Dendritic cell treated with granulocyte-macrophage colony-stimulating factor and Interleukin-4, amounts not matched to agents 40 ng/mL and 50 ng/mL, for 4 days (primary cell): ENCODE results near the gene RPH3AL.
A peak's percentile ranks its signal among the peaks of the same experiment; 100 is the strongest.

Experiments used
- H3K27ac Mint-ChIP-seq: one replicate; pipeline ENCODE4 v1.8.0; 2022; ENCODE audit warnings: mild to moderate bottlenecking, mixed read lengths
- H3K27me3 Mint-ChIP-seq: one replicate; pipeline ENCODE4 v1.8.0; 2022; ENCODE audit warnings: mild to moderate bottlenecking, mixed read lengths
- H3K36me3 Mint-ChIP-seq: one replicate; pipeline ENCODE4 v1.8.0; 2022; ENCODE audit warnings: low read depth, mixed read lengths
- H3K4me1 Mint-ChIP-seq: one replicate; pipeline ENCODE4 v1.8.0; 2022; ENCODE audit warnings: low read depth, mixed read lengths
- H3K4me3 Mint-ChIP-seq: one replicate; pipeline ENCODE4 v1.8.0; 2022; ENCODE audit warnings: mild to moderate bottlenecking, moderate library complexity, mixed read lengths
- H3K9me3 Mint-ChIP-seq: one replicate; pipeline ENCODE4 v1.8.0; 2022; ENCODE audit warnings: mixed read lengths
- intact Hi-C: fragments of 100-400 bp; cut with micrococcal nuclease; formaldehyde crosslinking; loops from one replicate; pipeline ENCODE4 v1.15.0; 2022

RPH3AL gene

DNA sequence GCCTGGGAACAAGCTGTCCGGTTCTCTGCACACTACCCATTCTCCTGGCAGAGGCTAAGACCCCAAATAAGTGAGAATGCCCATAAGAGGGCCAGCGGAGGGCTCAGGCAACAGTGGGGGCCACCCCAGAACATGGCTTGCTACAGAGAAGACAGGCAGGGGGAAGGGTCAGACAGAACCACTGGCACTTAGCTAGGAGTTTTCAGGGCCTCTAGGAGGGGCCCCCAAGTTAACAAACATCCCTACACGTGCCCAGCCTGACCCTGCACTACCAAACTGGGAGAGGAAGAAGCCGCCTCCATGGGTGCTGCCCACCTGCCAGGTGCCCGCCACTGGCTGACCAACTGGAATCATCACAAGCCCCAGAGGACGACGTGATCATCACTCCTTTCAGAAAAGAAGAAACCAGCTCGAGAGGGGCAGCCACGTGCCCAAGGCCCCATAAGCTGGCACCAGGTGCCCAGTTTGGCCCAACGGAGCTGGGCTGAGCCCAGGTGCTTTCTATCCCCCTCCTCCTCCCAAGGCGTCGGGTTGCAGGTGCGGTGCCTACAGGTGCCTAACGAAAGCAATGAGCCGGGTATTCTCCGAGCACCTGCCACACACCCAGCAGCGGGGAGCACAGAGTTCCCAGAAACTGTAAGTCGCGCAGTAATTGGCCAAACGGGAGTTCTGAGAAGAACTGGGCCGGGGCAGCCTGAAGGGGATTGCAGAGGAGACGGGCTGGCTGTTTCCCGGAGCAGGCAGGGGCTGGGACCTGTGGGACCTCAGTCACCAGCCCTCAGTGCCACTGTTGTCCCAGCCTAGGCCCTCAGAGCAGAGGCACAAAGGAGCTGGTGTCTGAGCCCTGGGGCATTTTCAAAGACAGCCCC lies 13.2 kb downstream of the RPH3AL start:
- Mint-ChIP-seq H3K4me1 (peaks cover 26% of the 10 kb centered on the region), H3K4me3 (no peak overlapping the region), H3K27me3 (peaks cover 54% of the 10 kb centered on the region), H3K9me3 (no peaks in the 10 kb centered on the region), H3K36me3 (no peaks in the 10 kb centered on the region), H3K27ac (no peak overlapping the region)
- intact Hi-C loops, result no loop called here

DNA sequence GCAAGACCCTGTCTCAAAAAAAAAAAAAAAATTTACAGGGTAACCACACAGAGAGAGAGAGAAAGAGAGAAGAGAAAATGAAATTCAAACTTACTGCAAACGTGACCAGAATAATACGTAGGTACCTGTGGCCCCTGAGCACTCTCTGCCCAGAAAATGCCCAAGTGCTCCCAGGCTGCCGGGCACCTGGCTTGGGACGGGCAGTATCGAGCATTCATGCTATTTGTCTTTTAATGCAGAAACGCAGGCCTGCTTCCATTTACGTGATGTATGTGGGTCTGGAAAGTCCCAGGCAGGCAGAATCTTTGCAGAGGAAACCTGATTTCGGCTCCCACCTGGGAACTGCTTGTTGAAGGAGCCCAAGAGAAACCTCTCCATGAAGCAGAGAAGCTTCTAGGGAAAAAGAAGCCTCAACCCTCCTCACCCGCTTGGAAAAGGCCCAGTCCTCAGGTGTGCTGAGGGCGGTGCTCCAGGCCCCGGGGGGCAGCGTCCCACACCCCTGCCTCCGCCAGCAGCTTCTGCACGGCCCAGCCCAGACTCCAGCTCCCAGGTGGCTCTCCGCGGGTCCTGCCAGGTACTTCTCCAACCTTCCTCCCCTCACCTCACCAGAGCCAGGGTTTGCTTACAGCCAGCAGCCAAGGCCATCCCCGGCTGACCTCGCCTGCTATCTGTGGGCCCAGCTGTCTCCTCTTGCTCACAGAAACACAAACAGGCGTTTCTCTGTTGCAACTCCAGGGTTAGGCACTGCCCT lies 14.0 kb downstream of the RPH3AL start:
- no peaks in the 10 kb centered on the region for H3K36me3 Mint-ChIP-seq
- H3K27me3 Mint-ChIP-seq, result peaks cover 61% of the 10 kb centered on the region
- peaks cover 33% of the 10 kb centered on the region for H3K4me1 Mint-ChIP-seq
- intact Hi-C loops, result no loop called here
- no peaks in the 10 kb centered on the region for H3K9me3 Mint-ChIP-seq
- no peak overlapping the region for H3K27ac Mint-ChIP-seq
- H3K4me3 Mint-ChIP-seq, result no peak overlapping the region

DNA sequence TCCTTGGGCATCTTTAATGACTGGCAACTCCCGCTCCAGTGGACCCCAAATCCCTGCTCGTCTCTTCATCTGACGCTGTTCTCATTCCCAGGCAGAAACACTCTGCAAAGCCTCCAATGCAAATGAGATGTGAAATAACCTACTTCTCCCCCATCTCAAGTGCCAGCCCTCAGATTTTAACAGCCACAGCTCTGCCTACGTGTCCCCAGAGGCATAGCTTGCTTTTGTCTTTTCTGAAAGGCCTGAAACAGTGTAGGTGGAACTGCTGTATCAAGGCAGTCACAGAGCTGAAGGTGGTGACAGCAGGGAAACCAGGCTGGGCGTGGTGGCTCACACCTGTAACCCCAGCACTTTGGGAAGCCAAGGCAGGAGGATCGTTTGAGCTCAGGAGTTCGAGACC lies 14.7 kb downstream of the RPH3AL start:
- Mint-ChIP-seq H3K4me1 (peaks cover 33% of the 10 kb centered on the region), H3K4me3 (no peak overlapping the region), H3K27ac (no peak overlapping the region), H3K27me3 (peaks cover 65% of the 10 kb centered on the region), H3K36me3 (no peaks in the 10 kb centered on the region), H3K9me3 (no peaks in the 10 kb centered on the region)
- intact Hi-C loops, result no loop called here

DNA sequence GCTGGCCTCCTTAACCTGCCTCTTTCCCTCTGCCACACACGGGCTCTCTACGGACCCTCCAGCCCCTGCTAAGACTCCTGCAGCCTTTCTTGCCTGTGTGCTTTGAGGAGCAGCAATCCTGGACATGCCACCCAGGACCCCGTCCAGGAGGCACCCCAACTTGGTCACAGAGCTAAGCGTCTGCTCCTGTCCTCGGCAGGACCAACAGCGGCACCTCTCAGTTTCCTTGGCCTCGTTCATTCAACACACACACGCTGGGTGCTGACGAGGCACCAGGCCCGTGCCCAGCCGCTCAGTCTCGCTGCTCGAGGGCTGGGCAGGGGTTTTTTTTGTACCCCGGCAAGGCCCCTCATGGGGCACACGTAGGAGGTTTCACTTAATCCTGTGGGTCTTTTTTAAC lies 15.2 kb downstream of the RPH3AL start:
- peaks cover 37% of the 10 kb centered on the region for H3K4me1 Mint-ChIP-seq
- H3K27ac Mint-ChIP-seq, result no peak overlapping the region
- no peak overlapping the region for H3K4me3 Mint-ChIP-seq
- no peaks in the 10 kb centered on the region for H3K9me3 Mint-ChIP-seq
- H3K27me3 Mint-ChIP-seq, result peaks cover 69% of the 10 kb centered on the region
- intact Hi-C loops, result no loop called here
- H3K36me3 Mint-ChIP-seq, result no peaks in the 10 kb centered on the region

DNA sequence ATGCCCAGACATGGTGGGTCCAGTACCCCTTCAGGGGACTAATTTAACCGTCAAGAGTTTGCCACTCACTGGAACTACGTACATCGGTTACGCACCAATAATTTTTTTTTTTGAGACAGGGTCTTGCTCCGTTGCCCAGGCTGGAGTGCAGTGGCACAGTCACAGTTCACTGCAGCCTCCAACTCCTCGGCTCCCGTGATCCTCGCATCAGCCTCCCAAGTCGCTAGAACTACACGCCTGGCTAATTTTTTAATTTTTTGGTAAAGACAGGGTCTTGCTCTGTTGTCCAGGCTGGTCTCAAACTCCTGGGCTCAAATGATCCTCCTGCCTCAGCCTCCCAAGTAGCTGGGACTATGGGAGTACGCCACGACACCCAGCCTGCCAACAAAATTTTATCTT lies 15.6 kb downstream of the RPH3AL start:
- H3K36me3 Mint-ChIP-seq, result no peaks in the 10 kb centered on the region
- intact Hi-C loops, result no loop called here
- no peaks in the 10 kb centered on the region for H3K9me3 Mint-ChIP-seq
- no peak overlapping the region for H3K27ac Mint-ChIP-seq
- H3K4me3 Mint-ChIP-seq, result no peak overlapping the region
- peaks cover 41% of the 10 kb centered on the region for H3K4me1 Mint-ChIP-seq
- H3K27me3 Mint-ChIP-seq, result peaks cover 70% of the 10 kb centered on the region

DNA sequence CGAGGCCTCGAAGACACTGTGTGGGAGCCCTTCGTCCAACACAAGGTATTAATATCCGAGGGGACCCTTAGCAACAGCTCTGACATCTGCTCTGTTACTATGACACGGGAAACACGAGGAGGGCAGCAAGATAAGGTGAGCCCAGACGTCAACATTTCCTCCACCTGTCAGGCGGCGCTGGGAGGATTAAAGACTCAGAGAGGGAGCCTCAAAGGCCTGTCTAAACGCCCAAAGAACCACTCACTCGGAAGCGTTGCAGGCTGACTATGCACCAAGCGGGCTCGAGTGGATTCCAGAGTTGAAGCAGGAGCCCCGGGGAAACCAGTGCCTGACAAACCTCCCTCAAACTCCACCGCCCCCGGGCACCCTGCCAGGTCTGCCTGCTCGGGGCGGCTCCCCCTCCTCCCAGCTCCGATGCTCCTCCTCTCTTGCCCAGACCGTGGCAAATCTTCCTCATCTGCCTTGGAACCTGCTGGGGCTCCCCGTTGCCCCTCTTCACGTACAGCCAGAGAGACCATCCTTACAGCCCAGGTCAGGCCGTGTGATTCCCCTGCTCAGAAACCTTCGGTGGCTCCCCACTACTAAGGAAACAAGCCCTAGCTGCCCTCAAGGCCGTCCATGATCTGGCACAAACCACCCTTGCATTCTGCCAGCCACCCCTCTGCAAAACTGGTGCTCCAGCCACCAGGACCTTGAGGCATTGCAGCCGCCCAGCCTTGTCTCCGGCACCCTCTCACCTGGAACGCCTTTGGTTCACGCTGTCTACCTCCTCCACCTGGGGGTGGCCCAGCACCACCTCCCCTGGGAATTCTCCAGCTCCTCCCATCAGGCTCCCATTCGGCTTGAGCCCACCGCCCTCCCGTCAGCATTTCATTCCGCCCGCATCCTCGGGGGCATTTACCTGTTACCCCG lies 16.2 kb downstream of the RPH3AL start:
- H3K9me3 Mint-ChIP-seq, result no peaks in the 10 kb centered on the region
- peaks cover 48% of the 10 kb centered on the region for H3K4me1 Mint-ChIP-seq
- H3K36me3 Mint-ChIP-seq, result no peaks in the 10 kb centered on the region
- intact Hi-C loops, result no loop called here
- H3K4me3 Mint-ChIP-seq, result no peak overlapping the region
- H3K27ac Mint-ChIP-seq, result no peak overlapping the region
- peaks cover 72% of the 10 kb centered on the region for H3K27me3 Mint-ChIP-seq

DNA sequence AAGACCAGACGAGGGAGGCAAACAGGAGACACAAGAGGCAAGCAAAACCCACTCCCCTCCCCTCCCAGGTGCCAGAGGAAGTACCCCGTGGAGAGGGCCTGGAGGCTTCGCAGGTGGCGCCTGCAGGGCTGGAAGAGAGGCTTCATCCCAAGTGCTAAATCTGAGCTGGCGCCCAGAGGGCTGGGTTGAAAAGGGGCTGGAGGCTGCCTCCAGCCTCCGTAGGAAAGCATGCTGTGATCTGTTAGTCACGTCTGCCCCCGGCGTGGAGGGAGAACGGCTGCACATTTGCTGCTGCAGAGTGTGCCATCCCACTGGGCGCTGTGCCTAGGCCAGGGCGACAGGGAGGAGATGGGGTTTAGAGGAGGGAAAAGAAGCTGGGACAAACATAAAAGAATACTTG lies 16.9 kb downstream of the RPH3AL start:
- H3K27me3 Mint-ChIP-seq, result peaks cover 70% of the 10 kb centered on the region
- no peak overlapping the region for H3K4me3 Mint-ChIP-seq
- intact Hi-C loops, result no loop called here

DNA sequence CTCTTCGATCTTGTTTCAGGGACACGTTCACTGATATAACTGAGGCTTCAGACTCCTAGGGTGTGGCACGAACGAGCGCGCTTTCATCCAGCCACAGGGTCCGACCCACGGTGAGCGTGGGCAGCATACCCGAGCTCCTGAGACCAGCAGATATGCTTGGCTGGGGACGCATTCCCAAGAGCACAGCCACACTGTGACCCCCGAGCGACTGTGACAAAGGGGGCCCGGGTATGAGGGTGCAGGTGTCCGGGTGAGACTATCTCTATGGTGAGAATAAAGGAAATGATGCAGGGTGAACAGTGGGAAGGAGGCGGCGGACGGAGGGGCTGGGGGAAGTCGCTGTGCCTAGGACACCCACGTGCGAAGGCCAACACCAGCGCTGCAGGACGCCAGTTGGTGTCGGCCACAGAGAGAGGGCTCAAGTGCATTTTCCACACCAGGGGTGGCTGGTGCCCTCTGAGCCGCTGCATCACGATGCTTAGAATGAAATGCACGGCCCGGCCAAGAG lies 17.6 kb downstream of the RPH3AL start:
- no peaks in the 10 kb centered on the region for H3K9me3 Mint-ChIP-seq
- H3K4me1 Mint-ChIP-seq, result peaks cover 61% of the 10 kb centered on the region
- H3K4me3 Mint-ChIP-seq, result no peak overlapping the region
- no peak overlapping the region for H3K27ac Mint-ChIP-seq
- H3K27me3 Mint-ChIP-seq, result peaks cover 71% of the 10 kb centered on the region
- intact Hi-C loops, result no loop called here
- no peaks in the 10 kb centered on the region for H3K36me3 Mint-ChIP-seq

More for the DNA sequence above, 16.9 kb downstream of the RPH3AL start:
- Mint-ChIP-seq H3K4me1 (peaks cover 54% of the 10 kb centered on the region), H3K36me3 (no peaks in the 10 kb centered on the region), H3K9me3 (no peaks in the 10 kb centered on the region), H3K27ac (no peak overlapping the region)

DNA sequence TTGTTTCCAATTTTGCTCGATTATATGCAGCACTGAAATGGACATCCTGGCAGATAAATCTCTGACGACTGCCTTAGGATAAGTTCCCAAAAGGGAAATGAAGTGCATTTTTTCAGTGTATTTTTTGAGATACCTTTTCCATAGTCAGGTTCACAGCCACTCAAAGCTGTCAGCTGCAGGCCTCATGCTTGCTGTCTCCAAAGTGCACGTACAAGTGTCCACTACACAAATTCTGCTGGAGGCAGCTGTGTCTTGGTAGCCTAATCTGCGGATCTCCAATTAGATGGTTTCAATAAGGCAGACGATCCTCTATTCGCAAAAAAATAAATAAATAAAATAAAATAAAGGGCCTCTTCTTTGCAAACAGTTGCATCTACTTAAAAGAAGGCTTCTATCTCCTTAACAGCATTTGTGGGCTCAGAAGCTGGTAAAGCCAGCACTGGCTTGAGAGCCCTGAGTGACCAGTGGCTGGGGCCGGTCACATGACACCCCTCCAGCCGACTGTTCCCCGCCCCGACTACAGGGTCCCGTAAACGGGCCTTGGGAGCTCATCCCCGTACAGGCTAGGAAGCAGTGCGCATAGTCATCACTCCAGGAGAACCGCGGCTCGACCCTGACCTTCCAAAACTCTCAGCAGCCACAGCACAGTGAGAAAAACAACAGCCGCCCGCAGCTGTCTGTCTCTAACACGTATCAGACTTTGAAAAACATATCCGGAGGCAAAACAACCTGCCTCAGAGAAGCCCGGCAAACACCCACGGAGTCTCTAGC lies 18.8 kb downstream of the RPH3AL start:
- peaks cover 65% of the 10 kb centered on the region for H3K4me1 Mint-ChIP-seq
- intact Hi-C loops, result no loop called here
- H3K4me3 Mint-ChIP-seq, result peak overlapping the region; percentile 65
- H3K27me3 Mint-ChIP-seq, result peaks cover 66% of the 10 kb centered on the region
- no peaks in the 10 kb centered on the region for H3K36me3 Mint-ChIP-seq
- H3K27ac Mint-ChIP-seq, result peak overlapping the region; percentile 61
- no peaks in the 10 kb centered on the region for H3K9me3 Mint-ChIP-seq

DNA sequence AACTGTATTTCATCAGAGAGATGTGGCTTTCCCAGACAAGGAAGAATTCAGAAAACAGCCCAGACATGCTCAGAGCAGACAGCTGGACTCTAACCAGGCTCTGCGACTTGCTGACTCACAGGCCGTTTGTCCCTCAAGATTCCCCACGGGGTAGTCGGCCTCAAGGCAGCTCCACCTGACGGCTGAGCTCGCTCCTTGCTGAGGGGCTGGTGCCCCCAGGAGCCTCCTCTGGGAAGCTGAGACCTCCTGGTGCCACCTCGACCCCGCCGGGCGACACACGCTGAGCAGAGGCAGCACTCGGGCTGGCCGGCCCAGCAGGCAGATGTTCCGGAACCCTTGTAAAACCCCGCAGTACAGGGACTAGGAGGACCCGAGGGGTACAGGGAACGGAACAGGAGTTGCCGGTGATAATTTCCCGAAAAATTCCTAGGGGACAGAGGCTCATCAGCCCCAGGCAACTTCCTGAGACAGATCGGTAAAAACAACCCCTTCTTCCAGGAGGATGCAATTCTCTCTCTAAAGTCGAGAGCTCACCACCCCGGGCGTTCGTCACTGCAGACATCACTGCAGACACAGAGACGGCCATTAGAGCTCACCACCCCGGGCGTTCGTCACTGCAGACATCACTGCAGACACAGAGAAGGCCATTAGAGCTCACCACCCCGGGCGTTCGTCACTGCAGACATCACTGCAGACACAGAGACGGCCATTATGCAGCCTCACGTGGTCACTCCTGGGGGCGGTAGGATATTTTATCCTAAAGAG lies 19.9 kb downstream of the RPH3AL start:
- Mint-ChIP-seq H3K4me3 (no peak overlapping the region), H3K27ac (peak overlapping the region; percentile 72), H3K27me3 (peaks cover 57% of the 10 kb centered on the region), H3K36me3 (no peaks in the 10 kb centered on the region), H3K4me1 (peaks cover 70% of the 10 kb centered on the region), H3K9me3 (no peaks in the 10 kb centered on the region)
- intact Hi-C loops, result no loop called here

DNA sequence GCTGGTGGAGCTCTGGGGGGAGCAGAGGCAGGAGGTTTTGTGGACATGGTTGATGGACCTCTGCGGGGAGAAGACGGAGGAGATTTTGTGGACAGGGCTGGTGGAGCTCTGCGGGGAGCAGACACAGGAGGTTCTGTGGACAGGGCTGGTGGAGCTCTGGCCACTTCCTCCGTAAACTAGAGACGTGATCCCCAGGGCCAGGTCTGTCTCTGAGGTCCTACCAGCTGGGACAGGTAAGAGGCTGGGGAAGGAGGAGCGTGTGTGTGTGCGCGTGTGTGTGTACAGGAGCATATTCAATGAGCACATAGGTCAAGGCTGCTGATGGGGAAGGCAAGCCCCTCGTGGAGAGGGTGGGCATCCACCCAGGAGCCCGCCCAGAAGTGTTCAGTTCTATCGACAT lies 20.6 kb downstream of the RPH3AL start:
- H3K36me3 Mint-ChIP-seq, result no peaks in the 10 kb centered on the region
- no peaks in the 10 kb centered on the region for H3K9me3 Mint-ChIP-seq
- peaks cover 54% of the 10 kb centered on the region for H3K27me3 Mint-ChIP-seq
- intact Hi-C loops, result no loop called here
- H3K27ac Mint-ChIP-seq, result peak overlapping the region; percentile 72
- H3K4me1 Mint-ChIP-seq, result peaks cover 69% of the 10 kb centered on the region
- H3K4me3 Mint-ChIP-seq, result peak overlapping the region; percentile 37

DNA sequence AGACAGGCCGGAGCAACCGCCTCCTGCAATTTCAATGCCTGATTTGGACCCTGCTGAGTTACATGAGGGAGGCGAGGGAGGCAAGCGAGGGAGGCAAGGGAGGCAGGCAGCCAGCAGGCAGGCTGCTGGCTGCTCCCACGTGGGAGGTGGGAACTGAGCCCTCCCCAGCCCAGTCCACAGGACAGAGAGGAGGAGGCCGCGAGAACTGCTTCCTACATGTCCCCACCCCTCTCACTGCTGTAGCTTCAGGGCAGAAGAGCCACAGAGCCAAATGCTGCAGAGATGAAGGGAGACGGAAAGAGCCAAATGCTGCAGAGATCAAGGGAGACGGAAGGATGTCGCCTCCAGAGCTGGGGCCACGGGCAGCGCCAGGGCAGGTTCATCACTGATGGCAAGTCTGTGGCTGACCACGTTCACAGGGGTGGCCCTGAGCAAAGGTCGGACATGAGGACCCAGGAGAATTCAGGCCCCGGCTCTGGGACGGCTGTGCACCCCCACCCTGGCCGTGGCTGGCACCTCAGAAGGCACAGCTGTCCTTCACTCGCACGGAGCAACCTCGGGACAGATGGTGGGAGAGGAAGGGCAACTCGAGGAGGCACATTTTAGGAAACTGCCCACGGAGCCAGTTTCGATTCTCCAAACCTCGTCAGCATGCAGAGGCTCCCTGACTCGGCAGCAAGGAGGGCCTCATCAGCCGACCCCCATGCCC lies 21.5 kb downstream of the RPH3AL start:
- Mint-ChIP-seq H3K36me3 (no peaks in the 10 kb centered on the region), H3K27ac (peak overlapping the region; percentile 72), H3K4me3 (peak overlapping the region; percentile 42), H3K4me1 (peaks cover 60% of the 10 kb centered on the region), H3K9me3 (no peaks in the 10 kb centered on the region), H3K27me3 (peaks cover 47% of the 10 kb centered on the region)
- intact Hi-C loops, result no loop called here
